ENCODE data around the gene MAP3K3.

Gene MAP3K3

DNA sequence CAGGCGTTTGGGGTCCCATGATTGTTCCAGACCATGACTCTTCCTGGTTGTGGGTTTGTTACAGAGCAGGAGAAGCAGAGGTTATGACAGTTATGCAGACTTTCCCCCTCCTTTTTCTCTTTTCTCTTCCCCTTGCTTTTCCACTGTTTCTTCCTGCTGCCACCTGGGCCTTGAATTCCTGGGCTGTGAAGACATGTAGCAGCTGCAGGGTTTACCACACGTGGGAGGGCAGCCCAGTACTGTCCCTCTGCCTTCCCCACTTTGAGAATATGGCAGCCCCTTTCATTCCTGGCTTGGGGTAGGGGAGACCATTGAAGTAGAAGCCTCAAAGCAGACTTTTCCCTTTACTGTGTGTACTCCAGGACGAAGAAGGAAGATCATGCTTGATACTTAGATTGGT is 29.4 kb upstream of the MAP3K3 start:
- Histone ChIP-seq H3K27ac (replicated peaks) (no peak overlapping the region), H3K27me3 (ENCODE audit: insufficient read depth, poor library complexity, severe bottlenecking) (no peaks in the 10 kb centered on the region), H3K4me3 (replicated peaks; ENCODE audit: insufficient read depth, low read length) (no peak overlapping the region)
- no peak for TF ChIP-seq SPI1 (IDR thresholded peaks at IDR 0.05; ENCODE audit: borderline replicate concordance, low read depth)
- no peak for TF ChIP-seq GABPA (IDR thresholded peaks at IDR 0.05; ENCODE audit: low read depth)
- TF ChIP-seq, protein P1, sequence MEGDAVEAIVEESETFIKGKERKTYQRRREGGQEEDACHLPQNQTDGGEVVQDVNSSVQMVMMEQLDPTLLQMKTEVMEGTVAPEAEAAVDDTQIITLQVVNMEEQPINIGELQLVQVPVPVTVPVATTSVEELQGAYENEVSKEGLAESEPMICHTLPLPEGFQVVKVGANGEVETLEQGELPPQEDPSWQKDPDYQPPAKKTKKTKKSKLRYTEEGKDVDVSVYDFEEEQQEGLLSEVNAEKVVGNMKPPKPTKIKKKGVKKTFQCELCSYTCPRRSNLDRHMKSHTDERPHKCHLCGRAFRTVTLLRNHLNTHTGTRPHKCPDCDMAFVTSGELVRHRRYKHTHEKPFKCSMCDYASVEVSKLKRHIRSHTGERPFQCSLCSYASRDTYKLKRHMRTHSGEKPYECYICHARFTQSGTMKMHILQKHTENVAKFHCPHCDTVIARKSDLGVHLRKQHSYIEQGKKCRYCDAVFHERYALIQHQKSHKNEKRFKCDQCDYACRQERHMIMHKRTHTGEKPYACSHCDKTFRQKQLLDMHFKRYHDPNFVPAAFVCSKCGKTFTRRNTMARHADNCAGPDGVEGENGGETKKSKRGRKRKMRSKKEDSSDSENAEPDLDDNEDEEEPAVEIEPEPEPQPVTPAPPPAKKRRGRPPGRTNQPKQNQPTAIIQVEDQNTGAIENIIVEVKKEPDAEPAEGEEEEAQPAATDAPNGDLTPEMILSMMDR (IDR thresholded peaks at IDR 0.05; ENCODE audit: insufficient read depth, low read length) = no peak
- no peak for TF ChIP-seq POLR2AphosphoS5 (IDR thresholded peaks at IDR 0.05; ENCODE audit: low read depth)
- TF ChIP-seq, protein P2, sequence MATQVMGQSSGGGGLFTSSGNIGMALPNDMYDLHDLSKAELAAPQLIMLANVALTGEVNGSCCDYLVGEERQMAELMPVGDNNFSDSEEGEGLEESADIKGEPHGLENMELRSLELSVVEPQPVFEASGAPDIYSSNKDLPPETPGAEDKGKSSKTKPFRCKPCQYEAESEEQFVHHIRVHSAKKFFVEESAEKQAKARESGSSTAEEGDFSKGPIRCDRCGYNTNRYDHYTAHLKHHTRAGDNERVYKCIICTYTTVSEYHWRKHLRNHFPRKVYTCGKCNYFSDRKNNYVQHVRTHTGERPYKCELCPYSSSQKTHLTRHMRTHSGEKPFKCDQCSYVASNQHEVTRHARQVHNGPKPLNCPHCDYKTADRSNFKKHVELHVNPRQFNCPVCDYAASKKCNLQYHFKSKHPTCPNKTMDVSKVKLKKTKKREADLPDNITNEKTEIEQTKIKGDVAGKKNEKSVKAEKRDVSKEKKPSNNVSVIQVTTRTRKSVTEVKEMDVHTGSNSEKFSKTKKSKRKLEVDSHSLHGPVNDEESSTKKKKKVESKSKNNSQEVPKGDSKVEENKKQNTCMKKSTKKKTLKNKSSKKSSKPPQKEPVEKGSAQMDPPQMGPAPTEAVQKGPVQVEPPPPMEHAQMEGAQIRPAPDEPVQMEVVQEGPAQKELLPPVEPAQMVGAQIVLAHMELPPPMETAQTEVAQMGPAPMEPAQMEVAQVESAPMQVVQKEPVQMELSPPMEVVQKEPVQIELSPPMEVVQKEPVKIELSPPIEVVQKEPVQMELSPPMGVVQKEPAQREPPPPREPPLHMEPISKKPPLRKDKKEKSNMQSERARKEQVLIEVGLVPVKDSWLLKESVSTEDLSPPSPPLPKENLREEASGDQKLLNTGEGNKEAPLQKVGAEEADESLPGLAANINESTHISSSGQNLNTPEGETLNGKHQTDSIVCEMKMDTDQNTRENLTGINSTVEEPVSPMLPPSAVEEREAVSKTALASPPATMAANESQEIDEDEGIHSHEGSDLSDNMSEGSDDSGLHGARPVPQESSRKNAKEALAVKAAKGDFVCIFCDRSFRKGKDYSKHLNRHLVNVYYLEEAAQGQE (IDR thresholded peaks at IDR 0.05; ENCODE audit: insufficient replicate concordance, low read depth) = no peak
- no peak for DNase-seq (ENCODE audit: low read depth in 1 of 2, low spot score in 1 of 2)

DNA sequence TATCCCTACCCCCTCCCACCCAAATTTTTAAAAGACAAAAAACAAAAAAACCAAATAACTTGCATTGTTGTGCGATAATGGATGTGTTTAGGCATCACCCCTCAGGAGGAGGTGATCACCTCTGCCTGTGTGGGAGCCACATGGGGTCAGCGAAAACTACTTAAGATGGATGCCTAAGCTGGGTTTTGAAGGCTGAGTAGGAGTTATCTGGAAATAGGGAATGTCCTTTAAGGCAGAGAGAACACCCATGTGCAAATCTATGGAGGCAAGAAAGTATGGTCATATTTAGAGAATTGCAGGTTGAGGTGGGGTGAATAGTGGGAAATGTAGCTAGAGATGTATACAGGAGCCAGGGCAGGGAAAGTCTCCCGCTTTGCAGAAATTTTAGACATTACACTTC is 27.1 kb upstream of the MAP3K3 start:
- no peak overlapping the region for H3K4me3 ChIP-seq (replicated peaks; ENCODE audit: insufficient read depth, low read length)
- TF ChIP-seq POLR2AphosphoS5 (IDR thresholded peaks at IDR 0.05; ENCODE audit: low read depth) (0 out of 2 replicates have a peak, but pooled peaks have one; percentile 24), SPI1 (IDR thresholded peaks at IDR 0.05; ENCODE audit: borderline replicate concordance, low read depth) (no peak)
- H3K27me3 ChIP-seq (ENCODE audit: insufficient read depth, poor library complexity, severe bottlenecking) = no peaks in the 10 kb centered on the region
- no peak for DNase-seq (ENCODE audit: low read depth in 1 of 2, low spot score in 1 of 2)
- H3K27ac ChIP-seq (replicated peaks) = no peak overlapping the region

DNA sequence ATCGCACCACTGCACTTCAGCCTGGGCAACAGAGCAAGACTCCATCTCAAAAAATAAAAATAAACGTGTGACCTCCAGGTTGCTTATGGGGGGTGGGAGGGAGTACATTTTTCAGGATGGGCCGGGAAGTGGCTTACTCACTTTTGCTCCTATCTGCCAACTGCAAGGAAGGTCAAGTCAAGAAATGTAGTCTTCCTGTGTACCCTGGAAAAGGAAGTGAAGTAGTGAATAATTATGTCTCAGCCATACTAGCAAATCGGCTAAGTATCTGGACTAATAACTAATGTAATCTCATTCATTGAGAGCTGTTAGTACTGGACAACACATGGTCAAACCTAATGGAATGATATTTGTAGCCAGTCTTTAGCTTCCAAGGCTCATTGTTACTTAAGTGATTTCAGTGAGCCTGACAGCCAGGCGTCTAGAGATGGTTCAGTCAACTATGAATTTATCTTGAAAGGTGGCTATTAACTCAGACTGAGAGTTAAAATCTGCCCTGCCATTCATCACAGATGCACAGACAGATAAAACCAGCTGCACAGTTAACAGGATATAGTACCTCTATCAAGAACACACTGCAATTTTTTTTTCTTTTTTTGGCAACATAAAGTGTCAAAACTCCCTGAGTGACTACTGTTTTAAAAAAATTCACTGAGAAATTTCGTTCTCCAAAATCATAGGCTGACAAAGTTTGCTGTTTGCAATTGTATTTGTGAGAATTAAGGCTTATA is 25.2 kb upstream of the MAP3K3 start:
- no peaks in the 10 kb centered on the region for H3K27me3 ChIP-seq (ENCODE audit: insufficient read depth, poor library complexity, severe bottlenecking)
- TF ChIP-seq, protein P2 (IDR thresholded peaks at IDR 0.05; ENCODE audit: insufficient replicate concordance, low read depth) = no peak
- TF ChIP-seq, protein P1 (IDR thresholded peaks at IDR 0.05; ENCODE audit: insufficient read depth, low read length) = no peak
- TF ChIP-seq GABPA (IDR thresholded peaks at IDR 0.05; ENCODE audit: low read depth) (no peak), POLR2AphosphoS5 (IDR thresholded peaks at IDR 0.05; ENCODE audit: low read depth) (no peak), SPI1 (IDR thresholded peaks at IDR 0.05; ENCODE audit: borderline replicate concordance, low read depth) (no peak)
- H3K4me3 ChIP-seq (replicated peaks; ENCODE audit: insufficient read depth, low read length) = no peak overlapping the region
- no peak overlapping the region for H3K27ac ChIP-seq (replicated peaks)
- DNase-seq (ENCODE audit: low read depth in 1 of 2, low spot score in 1 of 2) = no peak

DNA sequence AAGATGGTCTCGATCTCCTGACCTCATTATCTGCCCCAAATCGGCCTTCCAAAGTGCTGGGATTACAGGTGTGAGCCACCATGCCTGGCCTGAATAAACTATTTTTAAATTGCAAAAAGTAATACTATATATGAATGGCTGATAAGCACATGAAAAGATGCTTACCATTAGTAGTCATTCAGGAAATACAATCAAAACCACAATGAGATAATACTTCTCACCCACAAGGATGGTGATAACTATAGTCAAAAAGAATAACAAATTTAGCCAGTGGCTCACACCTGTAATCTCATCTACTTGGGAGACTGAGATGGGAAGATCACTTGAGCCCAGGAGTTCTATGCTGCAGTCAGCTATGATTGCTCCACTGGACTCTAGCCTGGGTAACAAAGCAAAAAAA is 23.9 kb upstream of the MAP3K3 start:
- H3K27ac ChIP-seq (replicated peaks) = no peak overlapping the region
- DNase-seq (ENCODE audit: low read depth in 1 of 2, low spot score in 1 of 2) = no peak
- H3K27me3 ChIP-seq (ENCODE audit: insufficient read depth, poor library complexity, severe bottlenecking) = no peaks in the 10 kb centered on the region
- TF ChIP-seq SPI1 (IDR thresholded peaks at IDR 0.05; ENCODE audit: borderline replicate concordance, low read depth) = no peak
- TF ChIP-seq, protein P1 (IDR thresholded peaks at IDR 0.05; ENCODE audit: insufficient read depth, low read length) = no peak
- TF ChIP-seq, protein P2 (IDR thresholded peaks at IDR 0.05; ENCODE audit: insufficient replicate concordance, low read depth) = no peak
- no peak for TF ChIP-seq GABPA (IDR thresholded peaks at IDR 0.05; ENCODE audit: low read depth)
- TF ChIP-seq POLR2AphosphoS5 (IDR thresholded peaks at IDR 0.05; ENCODE audit: low read depth) = no peak
- no peak overlapping the region for H3K4me3 ChIP-seq (replicated peaks; ENCODE audit: insufficient read depth, low read length)

Data from HL-60 (cell line).